ENCODE measurements around the gene FANCC.

FANCC gene

GRCh38 chr9:95118596-95118995, 198.9 kb downstream of the FANCC start:
- DNase-seq (ENCODE audit: low spot score) = no peak

- DNase-seq (ENCODE audit: low spot score) = no peak
These were observed 200.7 kb downstream of the FANCC start for GRCh38 chr9:95116808-95117204.

GRCh38 chr9:95116002-95116807, 201.3 kb downstream of the FANCC start:
- no peak for DNase-seq (ENCODE audit: low spot score)

- DNase-seq (ENCODE audit: low spot score) = no peak
These were observed 202.4 kb downstream of the FANCC start for GRCh38 chr9:95115104-95115503.

GRCh38 chr9:95112436-95113280, 204.9 kb downstream of the FANCC start:
- no peak for DNase-seq (ENCODE audit: low spot score)

GRCh38 chr9:95111716-95112115, 205.8 kb downstream of the FANCC start:
- DNase-seq (ENCODE audit: low spot score) = no peak

- no peak for DNase-seq (ENCODE audit: low spot score)
These were observed 206.5 kb downstream of the FANCC start for GRCh38 chr9:95110921-95111525.

- no peak for DNase-seq (ENCODE audit: low spot score)
These were observed 208.1 kb downstream of the FANCC start for GRCh38 chr9:95109456-95109855.

- DNase-seq (ENCODE audit: low spot score) = no peak
These were observed 208.7 kb downstream of the FANCC start for GRCh38 chr9:95108777-95109176.

- DNase-seq (ENCODE audit: low spot score) = peak; percentile 82
These were observed 209.5 kb downstream of the FANCC start for GRCh38 chr9:95107976-95108375.

- DNase-seq (ENCODE audit: low spot score) = peak; percentile 64
These were observed 210.3 kb downstream of the FANCC start for GRCh38 chr9:95107001-95107749.

- DNase-seq (ENCODE audit: low spot score) = no peak
These were observed 211.8 kb downstream of the FANCC start for GRCh38 chr9:95105519-95106287.

- DNase-seq (ENCODE audit: low spot score) = no peak
These were observed 212.5 kb downstream of the FANCC start for GRCh38 chr9:95104980-95105379.

- DNase-seq (ENCODE audit: low spot score) = no peak
These were observed 212.9 kb downstream of the FANCC start for GRCh38 chr9:95104581-95104960.

- no peak for DNase-seq (ENCODE audit: low spot score)
These were observed 213.5 kb downstream of the FANCC start for GRCh38 chr9:95103871-95104580.

- DNase-seq (ENCODE audit: low spot score) = no peak
These were observed 214.2 kb downstream of the FANCC start for GRCh38 chr9:95103281-95103771.

GRCh38 chr9:95102572-95102971, 214.9 kb downstream of the FANCC start:
- no peak for DNase-seq (ENCODE audit: low spot score)

- no peak for DNase-seq (ENCODE audit: low spot score)
These were observed 215.5 kb downstream of the FANCC start for GRCh38 chr9:95102001-95102433.

- DNase-seq (ENCODE audit: low spot score) = no peak
These were observed 216.2 kb downstream of the FANCC start for GRCh38 chr9:95101326-95101725.

GRCh38 chr9:95100071-95100627, 217.4 kb downstream of the FANCC start:
- no peak for DNase-seq (ENCODE audit: low spot score)
